HG03521 (cell line): Measurements from ENCODE around the gene IRF8.
"Not testable (repeated sequence)": the region's sequence is repeated elsewhere in the genome, so short reads cannot be mapped to it uniquely, and the experiment has no call there.

ENCODE experiments used
- ATAC-seq: cut with Tn5 transposase; IDR thresholded peaks from one replicate; pipeline ENCODE4 v1.9.1; 2021; ENCODE audit warnings: mild to moderate bottlenecking, moderate library complexity; ENCODE audit not compliant: unreplicated experiment

IRF8 gene, protein sequence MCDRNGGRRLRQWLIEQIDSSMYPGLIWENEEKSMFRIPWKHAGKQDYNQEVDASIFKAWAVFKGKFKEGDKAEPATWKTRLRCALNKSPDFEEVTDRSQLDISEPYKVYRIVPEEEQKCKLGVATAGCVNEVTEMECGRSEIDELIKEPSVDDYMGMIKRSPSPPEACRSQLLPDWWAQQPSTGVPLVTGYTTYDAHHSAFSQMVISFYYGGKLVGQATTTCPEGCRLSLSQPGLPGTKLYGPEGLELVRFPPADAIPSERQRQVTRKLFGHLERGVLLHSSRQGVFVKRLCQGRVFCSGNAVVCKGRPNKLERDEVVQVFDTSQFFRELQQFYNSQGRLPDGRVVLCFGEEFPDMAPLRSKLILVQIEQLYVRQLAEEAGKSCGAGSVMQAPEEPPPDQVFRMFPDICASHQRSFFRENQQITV

GRCh38 chr16:85898521-85899442 is at the start of gene IRF8:
TSS of gene IRF8 (plus strand) at chr16:85899162. CDS start at chr16:85903016, 3,854 bp downstream.
- peak; percentile 43 for ATAC-seq

DNA sequence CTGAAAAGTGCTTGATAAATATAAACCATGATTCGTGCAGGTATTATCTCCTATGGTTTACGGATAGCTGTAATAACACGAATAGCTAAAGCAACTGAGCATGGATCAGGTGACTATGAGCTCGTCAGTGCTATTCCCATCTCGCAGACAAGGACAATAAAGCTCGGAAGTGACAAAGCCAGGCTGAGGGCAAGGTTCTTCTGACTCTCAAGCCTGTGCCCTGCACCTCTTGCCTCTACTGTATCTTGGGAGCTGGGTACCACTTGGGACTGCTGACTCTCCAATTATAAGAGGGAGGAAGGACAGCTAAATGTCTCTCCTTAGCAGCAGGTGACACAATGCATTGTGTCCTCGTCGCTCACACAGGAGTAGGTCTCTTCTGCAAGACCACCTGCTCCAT is 49.6 kb upstream of the IRF8 start:
- ATAC-seq, result no peak

DNA sequence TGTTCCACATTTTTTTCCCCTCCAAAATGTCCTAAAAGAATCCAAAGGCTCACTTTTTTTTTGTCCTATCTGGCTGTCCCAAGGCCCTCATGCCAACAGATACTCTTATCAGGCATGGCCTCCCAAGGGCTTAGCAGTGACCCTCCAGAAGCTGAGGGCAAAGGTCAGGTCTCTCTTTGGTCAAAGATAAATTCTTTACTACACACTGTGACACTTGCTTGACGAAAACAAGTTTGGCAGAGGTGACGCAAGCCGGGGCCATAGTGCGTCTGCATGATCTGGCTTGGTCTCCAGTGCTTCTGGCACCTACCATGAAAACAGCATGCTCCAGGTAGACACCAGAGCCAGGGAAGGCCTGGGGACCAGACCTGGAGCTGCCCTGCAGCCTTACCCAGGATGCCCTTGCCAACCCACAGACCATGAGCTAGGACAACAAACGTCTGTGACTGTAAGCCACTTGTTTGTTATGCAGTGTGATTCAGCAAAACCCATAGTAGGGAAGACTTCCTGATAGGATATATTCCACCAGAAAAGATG is 48.5 kb upstream of the IRF8 start:
- no peak for ATAC-seq

DNA sequence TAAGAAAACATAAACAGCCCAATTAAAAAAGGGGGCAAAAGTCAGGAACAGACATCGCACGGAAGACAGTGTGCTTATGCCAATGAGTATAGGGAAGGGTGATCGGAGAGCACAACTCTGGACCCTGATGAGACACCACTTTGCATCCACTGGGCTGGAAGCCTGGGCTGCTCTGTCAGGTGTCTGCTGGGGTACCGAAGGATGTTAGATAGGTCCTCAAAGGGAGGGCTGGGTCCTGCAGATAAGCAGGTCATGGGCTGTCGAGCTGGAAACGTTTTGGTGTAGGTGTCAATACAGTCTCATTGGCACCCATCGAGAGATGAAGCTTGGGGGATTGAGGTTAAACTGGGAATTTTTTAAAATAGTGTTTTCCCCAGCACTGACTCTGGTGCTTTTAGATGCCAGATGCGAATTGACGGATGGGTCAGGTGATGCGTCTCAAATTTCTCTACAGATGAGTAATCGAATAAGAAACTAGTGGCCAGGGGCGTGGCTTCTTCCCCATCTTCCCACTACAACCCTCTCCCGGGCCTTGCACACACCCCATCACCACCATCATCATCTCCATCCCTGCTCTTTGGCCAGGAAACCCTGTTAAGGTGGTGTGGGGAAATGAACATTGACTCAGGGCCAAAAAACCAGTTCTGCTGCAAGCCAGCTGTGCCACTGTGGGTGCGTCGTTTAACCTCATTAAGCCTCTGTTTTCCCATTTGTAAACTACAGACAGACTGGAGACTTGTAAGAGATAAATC is 47.8 kb upstream of the IRF8 start:
- ATAC-seq, result no peak

DNA sequence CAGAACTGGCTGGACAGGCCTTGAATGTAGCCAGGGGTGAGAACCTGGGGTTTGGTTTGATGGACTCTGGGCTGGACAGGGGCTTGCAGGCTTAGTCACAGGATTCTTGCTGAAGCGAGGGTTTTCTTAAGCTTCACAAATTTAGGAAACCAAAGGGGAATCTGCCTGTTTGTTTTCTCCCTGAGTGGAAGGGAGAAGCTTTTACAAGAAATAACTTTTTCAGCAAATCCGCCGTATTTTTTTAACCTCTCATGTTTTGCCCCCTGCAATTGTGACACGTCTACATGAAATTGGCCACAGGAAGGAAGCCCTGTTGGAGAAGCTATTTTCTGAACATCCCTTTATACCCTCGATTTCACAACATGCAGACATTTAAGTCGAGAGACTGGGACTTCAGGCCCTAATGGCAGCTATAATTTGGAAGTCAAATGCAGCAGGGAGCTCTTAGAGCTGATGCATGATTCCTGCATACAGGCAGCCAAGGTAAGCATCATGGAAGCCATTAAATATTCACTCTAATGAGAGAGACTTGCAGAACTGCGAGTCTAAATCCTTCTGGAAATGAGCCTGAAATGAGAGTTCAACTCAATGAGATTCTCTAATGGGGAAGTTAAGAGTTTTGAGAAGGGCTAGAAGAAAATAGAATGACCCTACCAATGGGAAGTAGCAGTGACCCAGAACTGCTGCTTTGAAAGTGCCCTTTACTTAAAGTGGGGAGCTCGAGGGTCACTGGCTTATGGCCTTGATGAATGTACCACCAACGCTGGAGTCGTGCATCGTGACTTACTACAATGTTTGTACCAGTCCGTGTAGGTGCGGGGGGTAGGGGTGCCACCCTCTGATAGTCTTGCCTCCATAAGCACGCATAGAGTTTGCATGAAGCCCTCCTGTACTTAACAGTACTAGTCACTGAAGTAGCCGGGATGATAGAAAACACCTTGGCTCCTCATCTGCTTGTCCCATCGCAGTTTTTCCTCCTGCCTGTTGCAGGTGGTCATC is 45.1 kb upstream of the IRF8 start:
- no peak for ATAC-seq

- ATAC-seq, result no peak
Observed at GRCh38 chr16:85854935-85855334, 44.0 kb upstream of the IRF8 start.

GRCh38 chr16:85856079-85856478 is 42.9 kb upstream of the IRF8 start:
- no peak for ATAC-seq

- no peak for ATAC-seq
Observed at GRCh38 chr16:85856585-85856984, 42.4 kb upstream of the IRF8 start.

DNA sequence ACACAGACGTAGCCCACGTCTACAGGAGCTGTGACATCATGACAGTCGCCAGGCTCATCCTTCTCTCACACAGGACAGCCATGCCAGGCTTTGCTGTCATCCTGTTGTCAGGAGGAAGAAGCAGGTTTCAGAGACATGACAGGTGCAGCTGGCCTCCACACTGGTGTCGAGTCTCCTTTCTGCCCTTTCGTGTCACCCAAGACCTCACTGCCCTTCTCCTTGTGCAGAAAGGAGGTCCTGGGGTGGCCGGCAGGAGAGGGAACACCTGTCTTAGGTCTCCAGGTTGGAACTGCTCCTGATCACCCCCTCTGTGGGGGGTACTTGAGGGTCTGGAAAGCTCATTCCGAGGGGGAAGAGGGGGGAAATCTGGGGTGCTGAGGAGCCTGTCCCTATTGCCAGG is 41.6 kb upstream of the IRF8 start:
- no peak for ATAC-seq

GRCh38 chr16:85858571-85858970 is 40.4 kb upstream of the IRF8 start:
- not testable (repeated sequence) for ATAC-seq

DNA sequence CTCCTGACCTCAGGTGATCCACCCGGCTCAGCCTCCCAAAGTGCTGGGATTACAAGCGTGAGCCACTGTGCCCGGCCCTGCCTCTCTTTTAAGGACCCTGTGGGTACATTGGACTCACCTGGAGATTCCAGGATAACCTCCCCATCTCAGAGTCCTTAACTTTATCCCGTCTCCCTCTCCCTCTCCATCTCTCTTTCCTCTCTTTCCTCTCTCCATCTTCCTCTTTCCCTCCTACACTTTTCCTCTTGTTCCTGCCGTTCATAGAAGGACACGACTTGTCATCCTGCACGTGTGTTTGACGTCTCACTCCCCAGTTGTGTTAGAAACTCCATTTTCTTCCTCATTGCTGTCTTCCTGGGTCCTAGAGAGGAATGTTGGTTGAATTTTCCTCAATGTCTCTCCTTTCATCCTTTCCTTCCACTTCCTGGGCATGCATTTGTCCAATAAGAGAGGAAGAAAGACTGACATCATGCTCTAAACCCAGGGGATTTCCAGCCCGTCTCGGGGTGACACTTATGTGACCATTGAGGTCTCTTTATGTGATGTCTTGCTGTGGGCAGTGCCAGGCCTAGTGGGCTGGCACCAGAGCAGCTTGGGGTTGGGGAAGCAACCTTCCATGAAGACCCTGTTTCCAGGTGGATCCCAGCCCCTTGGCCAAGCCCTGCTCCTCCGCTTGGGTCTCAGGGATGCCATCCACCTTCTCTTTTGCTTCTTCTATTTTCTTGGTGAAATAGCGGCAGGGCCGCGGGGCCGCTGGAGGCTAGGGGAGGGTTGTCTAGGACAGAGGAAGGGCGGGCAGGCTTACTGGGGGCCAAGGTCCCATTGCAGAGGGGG is 39.8 kb upstream of the IRF8 start:
- ATAC-seq, result no peak

- ATAC-seq, result no peak
Observed at GRCh38 chr16:85859818-85860125, 39.2 kb upstream of the IRF8 start.

- ATAC-seq, result no peak
Observed at GRCh38 chr16:85860413-85861094, 38.4 kb upstream of the IRF8 start.

DNA sequence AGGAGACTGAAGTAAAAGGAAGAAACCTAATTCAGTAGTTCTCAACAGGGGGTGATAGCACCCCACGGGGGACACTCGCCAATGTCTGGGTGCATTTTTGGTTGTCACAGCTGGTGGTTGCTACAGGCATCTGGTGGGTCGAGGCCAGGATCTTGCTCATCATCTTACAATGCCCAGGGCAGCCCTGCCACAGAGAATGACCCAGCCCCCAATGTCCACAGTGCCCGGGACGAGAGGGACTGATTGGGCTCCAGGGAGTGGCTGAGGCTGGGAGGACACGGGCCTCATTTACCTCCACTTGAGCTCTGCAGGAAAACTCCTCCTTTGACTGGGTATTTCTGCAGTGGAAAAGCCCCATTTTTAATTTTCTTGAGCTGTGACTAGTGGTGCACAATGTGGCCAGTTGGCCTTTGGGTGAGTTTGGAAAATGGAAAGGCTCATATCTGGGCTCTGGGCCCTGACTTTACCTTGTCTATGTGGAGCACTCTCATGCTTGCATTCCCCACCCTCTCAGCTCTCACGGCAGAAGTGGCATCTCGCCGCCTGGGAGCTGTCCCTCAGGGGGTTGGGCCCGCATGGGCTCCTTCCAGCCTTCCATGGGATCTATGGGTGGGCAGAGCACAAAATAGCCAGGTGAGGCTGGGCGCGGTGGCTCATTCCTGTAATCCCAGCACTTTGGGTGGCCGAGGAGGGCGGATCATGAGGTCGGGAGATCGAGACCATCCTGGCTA is 37.7 kb upstream of the IRF8 start:
- ATAC-seq, result no peak

GRCh38 chr16:85862476-85863383 is 36.2 kb upstream of the IRF8 start:
- ATAC-seq, result no peak

GRCh38 chr16:85863384-85863774 is 35.6 kb upstream of the IRF8 start:
- no peak for ATAC-seq

GRCh38 chr16:85864965-85865364 is 34.0 kb upstream of the IRF8 start:
- ATAC-seq, result no peak
